PC-3 (cell line): ENCODE data around the gene SLC38A6. TPM values are rescaled to one million over a fixed set of nuclear protein-coding genes. Genes with fewer than 3 reads are reported as not detected.

Source experiments
- ATAC-seq: fragments of 200-7000 bp; cut with Tn5 transposase; 2 replicates; pipeline ENCODE4 v1.9.1; 2020; ENCODE audit warnings: mild to moderate bottlenecking, moderate library complexity
- BruUV-seq: library from RNA; stranded (reverse); fragments of 400-500 nt; replicated peaks from 2 replicates; lab custom pipeline; 2021; lab: Mats Ljungman, UMichigan
- CTCF ChIA-PET: fragments of 300-600 bp; sonication (Branson Sonifier 250); formaldehyde crosslinking; loops from one replicate; lab custom pipeline; 2022; ENCODE audit warnings: antibody characterized with exemption; lab: Charles Lee
- POLR2A ChIA-PET: fragments of 300-600 bp; sonication (Branson Sonifier 250); formaldehyde crosslinking; loops from one replicate; lab custom pipeline; 2022; ENCODE audit warnings: antibody characterized with exemption; ENCODE audit not compliant: unreplicated experiment; lab: Charles Lee
- DNase-seq: peaks from one replicate; pipeline ENCODE4 v3.0.0-alpha.2; 2015
- H2AFZ ChIP-seq: fragments of 300-600 bp; sonication (generic); 2 replicates; pipeline ENCODE4 v1.6.0; 2016; ENCODE audit warnings: antibody characterized with exemption, low read length
- H3F3A ChIP-seq: fragments of 300-600 bp; sonication (generic); one replicate; pipeline ENCODE4 v1.6.0; 2017; ENCODE audit warnings: antibody characterized with exemption, low read length, control low read depth, mild to moderate bottlenecking; ENCODE audit not compliant: unreplicated experiment
- H3K27ac ChIP-seq: fragments of 300-600 bp; sonication (generic); 2 replicates; pipeline ENCODE4 v1.5.1; 2016; ENCODE audit warnings: mild to moderate bottlenecking, low read length
- H3K27me3 ChIP-seq: fragments of 300-600 bp; sonication (generic); 2 replicates; pipeline ENCODE4 v1.6.1; 2016; ENCODE audit warnings: low read length, mixed read lengths
- H3K36me3 ChIP-seq: fragments of 300-600 bp; sonication (generic); 2 replicates; pipeline ENCODE4 v1.6.1; 2016; ENCODE audit warnings: low read depth, mixed run types, low read length, mixed read lengths
- H3K4me1 ChIP-seq: fragments of 300-600 bp; sonication (generic); 2 replicates; pipeline ENCODE4 v1.5.1; 2016; ENCODE audit warnings: low read length; ENCODE audit not compliant: insufficient read depth
- H3K4me2 ChIP-seq: fragments of 300-600 bp; sonication (generic); 2 replicates; pipeline ENCODE4 v1.6.0; 2016; ENCODE audit warnings: low read length
- H3K4me3 ChIP-seq: fragments of 300-600 bp; sonication (generic); 2 replicates; pipeline ENCODE4 v1.5.1; 2016; ENCODE audit warnings: mild to moderate bottlenecking, low read length, mixed read lengths
- H3K79me2 ChIP-seq: fragments of 300-600 bp; sonication (generic); 2 replicates; pipeline ENCODE4 v1.6.1; 2017; ENCODE audit warnings: low read length, mixed read lengths
- H3K9ac ChIP-seq: fragments of 300-600 bp; sonication (generic); 2 replicates; pipeline ENCODE4 v1.6.0; 2016; ENCODE audit warnings: mild to moderate bottlenecking, low read length
- H3K9me2 ChIP-seq: fragments of 300-600 bp; sonication (generic); replicated peaks from 2 replicates; pipeline ENCODE4 v1.6.1; 2016; ENCODE audit warnings: mixed run types, low read length, mixed read lengths
- H3K9me3 ChIP-seq: fragments of 300-600 bp; sonication (generic); 2 replicates; pipeline ENCODE4 v1.6.1; 2016; ENCODE audit warnings: low read length, mixed read lengths
- H4K20me1 ChIP-seq: fragments of 300-600 bp; sonication (generic); 2 replicates; pipeline ENCODE4 v1.6.1; 2016; ENCODE audit warnings: low read length, mixed read lengths
- EZH2 ChIP-seq: fragments of 300-600 bp; sonication (generic); IDR thresholded peaks from one replicate; pipeline ENCODE4 v1.6.1; 2017; ENCODE audit warnings: antibody characterized with exemption, mild to moderate bottlenecking, low read length; ENCODE audit not compliant: unreplicated experiment
- EZH2phosphoT487 ChIP-seq: fragments of 300-600 bp; sonication (generic); IDR thresholded peaks from 2 replicates; pipeline ENCODE4 v1.6.1; 2018; ENCODE audit warnings: mild to moderate bottlenecking, antibody characterized with exemption, low read length, borderline replicate concordance
- intact Hi-C: fragments of 100-400 bp; cut with micrococcal nuclease; formaldehyde crosslinking; loops from 2 replicates; pipeline ENCODE4 v1.9.0; 2023
- total RNA-seq: library from RNA; depleted of rRNA; stranded (reverse); fragments of >200 nt; gene quantifications from 2 replicates; pipeline ENCODE4 v1.2.3, GENCODE V29; 2014
- TF ChIP-seq, protein P1 (sequence below): fragments of 300-600 bp; sonication (generic); conservative IDR thresholded peaks from 2 replicates; pipeline ENCODE4 v1.5.1; 2017; ENCODE audit warnings: antibody characterized with exemption, low read depth, mild to moderate bottlenecking, low read length

Gene SLC38A6
- total RNA-seq, 1 experiment from 2014 or later: 28.0 TPM

GRCh38 chr14:61074852-61075251 lies 93.8 kb downstream of the SLC38A6 start:
- no peak overlapping the region for H3K9ac ChIP-seq
- no TSS peak for BruUV-seq
- H2AFZ ChIP-seq: no peak overlapping the region
- H3K36me3 ChIP-seq: no peaks in the 10 kb centered on the region
- no peaks in the 10 kb centered on the region for H4K20me1 ChIP-seq
- no peak for ATAC-seq
- ChIA-PET POLR2A (no interaction called here), CTCF (no interaction called here)
- no peak overlapping the region for H3K27ac ChIP-seq
- DNase-seq: no peak
- H3K4me2 ChIP-seq: no peak overlapping the region
- no peaks in the 10 kb centered on the region for H3K9me3 ChIP-seq
- peaks cover 33% of the 10 kb centered on the region for H3K4me1 ChIP-seq
- intact Hi-C loops: loop anchor here (5.0 kb wide), 1 partner anchor 102 kb away; no protein-coding TSS in a partner anchor
- TF ChIP-seq EZH2phosphoT487: no peak
- TF ChIP-seq, protein P1, sequence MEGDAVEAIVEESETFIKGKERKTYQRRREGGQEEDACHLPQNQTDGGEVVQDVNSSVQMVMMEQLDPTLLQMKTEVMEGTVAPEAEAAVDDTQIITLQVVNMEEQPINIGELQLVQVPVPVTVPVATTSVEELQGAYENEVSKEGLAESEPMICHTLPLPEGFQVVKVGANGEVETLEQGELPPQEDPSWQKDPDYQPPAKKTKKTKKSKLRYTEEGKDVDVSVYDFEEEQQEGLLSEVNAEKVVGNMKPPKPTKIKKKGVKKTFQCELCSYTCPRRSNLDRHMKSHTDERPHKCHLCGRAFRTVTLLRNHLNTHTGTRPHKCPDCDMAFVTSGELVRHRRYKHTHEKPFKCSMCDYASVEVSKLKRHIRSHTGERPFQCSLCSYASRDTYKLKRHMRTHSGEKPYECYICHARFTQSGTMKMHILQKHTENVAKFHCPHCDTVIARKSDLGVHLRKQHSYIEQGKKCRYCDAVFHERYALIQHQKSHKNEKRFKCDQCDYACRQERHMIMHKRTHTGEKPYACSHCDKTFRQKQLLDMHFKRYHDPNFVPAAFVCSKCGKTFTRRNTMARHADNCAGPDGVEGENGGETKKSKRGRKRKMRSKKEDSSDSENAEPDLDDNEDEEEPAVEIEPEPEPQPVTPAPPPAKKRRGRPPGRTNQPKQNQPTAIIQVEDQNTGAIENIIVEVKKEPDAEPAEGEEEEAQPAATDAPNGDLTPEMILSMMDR: no peak
- no peak for TF ChIP-seq EZH2
- no peak overlapping the region for H3K4me3 ChIP-seq
- no peaks in the 10 kb centered on the region for H3K9me2 ChIP-seq
- no peaks in the 10 kb centered on the region for H3K79me2 ChIP-seq
- H3K27me3 ChIP-seq: no peaks in the 10 kb centered on the region
- no peaks in the 10 kb centered on the region for H3F3A ChIP-seq

GRCh38 chr14:61076556-61076955 lies 95.5 kb downstream of the SLC38A6 start:
- BruUV-seq: no TSS peak
- H3K27me3 ChIP-seq: no peaks in the 10 kb centered on the region
- POLR2A ChIA-PET: interaction anchor here (0.6 to 2.0 kb wide), 4 partner anchors 22 to 105 kb away, joined by 3 to 10 read pairs (median 4); no protein-coding TSS in a partner anchor

More at GRCh38 chr14:61076556-61076955, 95.5 kb downstream of the SLC38A6 start:
- Histone ChIP-seq H3K27ac (peak overlapping the region; percentile 82), H3K9me2 (no peaks in the 10 kb centered on the region), H3K4me1 (peaks cover 33% of the 10 kb centered on the region), H3F3A (no peaks in the 10 kb centered on the region), H3K9me3 (no peaks in the 10 kb centered on the region), H2AFZ (no peak overlapping the region), H3K36me3 (no peaks in the 10 kb centered on the region), H3K4me2 (no peak overlapping the region), H3K79me2 (no peaks in the 10 kb centered on the region), H4K20me1 (no peaks in the 10 kb centered on the region), H3K4me3 (no peak overlapping the region), H3K9ac (peak overlapping the region; percentile 52)
- ATAC-seq (peak; percentile 4; the same call in 1 of the 2 replicates), DNase-seq (no peak)
- CTCF ChIA-PET: no interaction called here
- TF ChIP-seq EZH2 (no peak), EZH2phosphoT487 (no peak)
- TF ChIP-seq, protein P1: no peak
- intact Hi-C loops: loop anchor here (2.0 to 5.0 kb wide), 3 partner anchors 101 to 452 kb away; no protein-coding TSS in a partner anchor
